Measurements from ENCODE around the gene TTC1. TPM values are rescaled to one million over a fixed set of nuclear protein-coding genes. Genes with fewer than 3 reads are reported as not detected.
"Not testable (repeated sequence)": the region's sequence is repeated elsewhere in the genome, so short reads cannot be mapped to it uniquely, and the experiment has no call there.

TTC1 gene, protein sequence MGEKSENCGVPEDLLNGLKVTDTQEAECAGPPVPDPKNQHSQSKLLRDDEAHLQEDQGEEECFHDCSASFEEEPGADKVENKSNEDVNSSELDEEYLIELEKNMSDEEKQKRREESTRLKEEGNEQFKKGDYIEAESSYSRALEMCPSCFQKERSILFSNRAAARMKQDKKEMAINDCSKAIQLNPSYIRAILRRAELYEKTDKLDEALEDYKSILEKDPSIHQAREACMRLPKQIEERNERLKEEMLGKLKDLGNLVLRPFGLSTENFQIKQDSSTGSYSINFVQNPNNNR
- 67.7 TPM for total RNA-seq
- long read RNA-seq, transcript TTC1-204 (5 exons, 1,119 nt): minor isoform, 8 of 88 reads
- long read RNA-seq, transcript TTC1-205 (8 exons, 1,432 nt): minor isoform, 6 of 88 reads
- long read RNA-seq, transcript TTC1-201 (8 exons, 1,467 nt): major isoform, 65 of 88 reads
- long read RNA-seq, partial matches to known transcripts: 7 of 88 reads
- long read RNA-seq, other reads (novel, unspliced or antisense): 2 of 88 reads

DNA sequence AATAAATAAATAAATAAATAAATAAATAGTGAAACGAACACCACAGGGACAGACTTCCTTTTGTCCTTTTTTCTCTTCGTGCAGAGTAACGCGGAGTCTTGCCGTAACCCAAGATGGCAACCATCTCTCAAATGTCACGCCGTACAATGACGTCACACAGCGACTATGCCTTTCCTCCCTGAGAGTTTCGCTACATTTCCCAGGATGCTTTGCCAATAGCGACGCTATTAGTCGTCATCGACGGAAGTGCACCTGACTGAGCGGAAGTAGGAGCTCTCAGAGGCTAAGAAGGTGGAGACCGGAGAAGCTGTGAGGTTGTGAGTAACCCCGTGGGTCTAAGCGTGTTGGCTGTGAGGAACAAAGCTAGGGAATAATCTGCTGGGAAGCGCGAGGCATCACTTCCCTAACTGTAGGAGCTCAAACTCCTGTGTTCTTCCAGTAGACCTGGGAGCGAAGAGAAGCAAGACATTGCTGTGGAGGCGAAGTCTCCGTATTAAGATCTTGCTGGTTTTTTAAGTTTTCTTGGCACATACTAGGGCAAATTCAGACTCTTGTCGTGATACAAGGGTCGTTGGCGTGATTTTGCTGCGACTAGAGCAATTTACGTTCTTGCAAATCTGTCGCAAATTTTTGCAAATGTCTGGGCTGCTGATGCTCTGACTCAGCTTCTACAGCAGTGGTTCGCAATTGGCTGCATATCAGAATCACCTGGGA, at the start of gene TTC1:
TSS of gene TTC1 (plus strand) at position 263 of the 714 bp plus-strand sequence. CDS start 1,390 bp downstream, outside the sequence.
- peak; percentile 97 for DNase-seq (ENCODE audit: low spot score)
- intact Hi-C loops (cut with DNase I): no loop called here

DNA sequence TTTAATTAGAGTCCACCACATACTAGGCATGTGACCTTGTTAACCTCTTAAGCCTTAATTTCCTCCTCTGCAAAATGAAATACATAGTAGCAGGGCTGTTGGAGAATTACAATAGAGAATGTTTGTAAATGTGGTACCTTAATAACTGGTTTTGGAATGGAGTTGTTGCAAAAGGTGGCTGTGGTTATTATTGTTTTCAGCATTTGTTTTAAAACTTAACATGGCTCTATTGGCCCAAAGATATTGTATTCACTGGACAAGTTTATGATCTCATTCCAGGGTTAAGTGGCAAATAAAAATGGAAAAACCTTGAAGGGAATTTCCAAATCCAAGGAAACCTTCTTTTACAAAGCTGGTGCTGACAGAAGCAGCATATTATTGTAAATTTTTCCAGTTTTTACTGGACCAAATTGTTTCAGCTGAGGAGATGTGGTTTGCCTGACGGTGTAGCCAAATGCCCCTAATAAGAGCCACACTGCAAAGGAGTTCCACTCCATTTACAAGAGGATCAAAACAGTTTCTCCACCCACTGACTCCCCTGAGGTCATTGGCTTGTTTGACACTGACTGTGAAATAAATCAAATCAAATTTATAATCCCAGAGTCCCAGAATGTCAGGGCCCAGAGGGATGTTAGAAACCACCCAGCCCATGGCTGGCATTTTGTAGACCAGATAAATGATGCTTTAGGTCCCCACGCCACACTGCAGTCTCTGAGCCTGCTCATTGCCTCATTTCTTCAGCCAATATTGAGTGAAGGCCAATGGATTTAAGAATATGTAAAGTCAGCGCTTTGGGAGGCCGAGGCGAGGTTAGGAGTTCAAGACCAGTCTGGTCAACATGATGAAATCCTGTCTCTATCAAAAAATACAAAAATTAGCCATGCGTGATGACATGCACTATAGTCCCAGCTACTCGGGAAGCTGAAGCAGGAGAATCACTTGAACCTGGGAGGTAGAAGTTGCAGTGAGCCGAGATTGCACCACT, 47.5 kb upstream of the TTC1 start:
- DNase-seq (ENCODE audit: low spot score): peak; percentile 31
- intact Hi-C loops (cut with DNase I): no loop called here

DNA sequence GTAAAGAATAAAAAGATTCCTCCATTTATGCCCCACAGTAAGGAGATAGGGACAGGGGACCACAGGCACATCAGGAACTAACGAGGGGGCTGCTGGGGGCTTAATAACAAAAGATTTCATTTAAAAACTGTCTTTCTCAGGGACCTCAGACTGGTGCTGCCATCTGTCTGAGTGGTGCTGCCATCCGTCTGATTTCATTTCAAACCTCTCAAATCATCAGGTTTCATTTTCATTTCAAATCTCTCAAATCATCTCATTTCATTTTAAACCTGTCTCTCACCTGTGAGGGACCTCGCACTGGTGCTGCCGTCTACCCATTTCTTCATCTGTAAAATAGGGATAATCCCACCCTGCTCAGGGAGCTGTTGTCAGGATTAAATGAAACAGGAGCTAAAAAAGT, 46.7 kb upstream of the TTC1 start:
- intact Hi-C loops (cut with DNase I): no loop called here
- no peak for DNase-seq (ENCODE audit: low spot score)

DNA sequence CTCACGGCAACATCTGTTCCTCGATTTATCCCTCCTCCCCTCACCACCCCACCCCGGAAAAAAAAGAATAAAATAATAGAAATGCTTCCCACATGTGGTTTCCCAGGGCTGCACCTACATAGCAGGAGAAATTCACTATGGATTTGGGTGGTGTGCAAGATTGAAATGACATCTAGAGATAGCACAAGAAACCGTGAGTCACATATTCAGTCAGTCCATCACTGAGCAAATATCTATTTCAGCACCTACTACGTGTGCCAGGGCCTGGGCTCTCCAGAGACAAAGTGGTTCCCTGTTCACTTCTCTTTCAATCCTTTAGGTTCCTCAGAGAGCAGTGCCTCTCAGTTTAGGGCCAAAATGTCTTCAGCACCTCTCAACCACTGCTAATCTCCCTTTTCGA, 45.0 kb upstream of the TTC1 start:
- intact Hi-C loops (cut with DNase I): no loop called here
- DNase-seq (ENCODE audit: low spot score): peak; percentile 35

DNA sequence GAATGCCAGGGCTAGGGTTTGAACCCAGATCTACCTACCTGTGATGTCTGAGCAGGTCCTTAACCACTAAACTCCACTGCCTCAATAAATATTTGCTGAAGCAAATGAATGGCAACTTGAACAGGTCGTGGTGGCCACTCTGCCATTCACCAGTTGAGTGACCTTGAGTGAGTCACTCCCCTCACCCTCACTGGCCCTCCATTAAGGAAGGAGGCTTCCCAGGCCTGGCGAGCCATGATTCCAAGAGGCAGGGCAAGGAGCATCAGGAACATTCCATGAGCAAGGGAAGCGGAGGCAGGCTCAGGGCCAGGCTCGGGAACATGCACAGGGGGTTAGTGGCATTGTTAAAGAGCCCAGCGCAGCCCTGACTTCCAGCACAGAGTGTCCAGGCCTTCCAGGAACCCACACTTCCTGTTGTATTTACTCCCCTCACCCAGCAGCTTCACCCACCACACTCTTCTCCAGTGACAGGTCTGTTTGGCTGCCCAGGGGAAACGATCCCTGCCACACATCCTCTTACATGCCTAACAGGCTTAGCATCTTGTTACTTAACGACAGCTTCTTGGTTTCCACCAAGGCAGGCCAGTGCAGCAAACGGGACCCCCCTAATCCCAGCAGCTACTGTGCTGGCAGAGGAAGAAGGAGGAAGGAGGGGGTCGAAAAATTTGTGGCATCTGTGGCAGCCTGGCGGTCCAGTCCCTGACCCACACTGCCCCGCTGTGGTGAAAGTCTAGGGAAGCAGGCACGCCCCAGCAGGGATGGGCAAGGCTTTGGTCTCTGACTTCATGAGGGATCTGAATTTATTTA, 43.7 kb upstream of the TTC1 start:
- peak; percentile 74 for DNase-seq (ENCODE audit: low spot score)
- intact Hi-C loops (cut with DNase I): loop anchor here (5.0 kb wide), 1 partner anchor 448 kb away; no protein-coding TSS in a partner anchor

DNA sequence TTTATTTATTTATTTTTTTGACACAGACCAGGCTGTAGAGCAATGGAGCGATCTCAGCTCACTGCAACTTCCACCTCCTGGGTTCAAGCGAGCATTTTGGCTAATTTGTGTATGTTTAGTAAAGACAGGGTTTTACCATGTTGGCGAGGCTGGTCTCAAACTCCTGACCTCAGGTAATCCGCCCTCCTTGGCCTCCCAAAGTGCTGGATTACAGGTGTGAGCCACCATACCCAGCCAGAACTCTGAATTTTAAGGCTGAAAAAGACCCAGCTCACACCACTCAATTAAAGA, 43.2 kb upstream of the TTC1 start:
- DNase-seq (ENCODE audit: low spot score): not testable (repeated sequence)
- intact Hi-C loops (cut with DNase I): loop anchor here (5.0 kb wide), 1 partner anchor 448 kb away; no protein-coding TSS in a partner anchor

DNA sequence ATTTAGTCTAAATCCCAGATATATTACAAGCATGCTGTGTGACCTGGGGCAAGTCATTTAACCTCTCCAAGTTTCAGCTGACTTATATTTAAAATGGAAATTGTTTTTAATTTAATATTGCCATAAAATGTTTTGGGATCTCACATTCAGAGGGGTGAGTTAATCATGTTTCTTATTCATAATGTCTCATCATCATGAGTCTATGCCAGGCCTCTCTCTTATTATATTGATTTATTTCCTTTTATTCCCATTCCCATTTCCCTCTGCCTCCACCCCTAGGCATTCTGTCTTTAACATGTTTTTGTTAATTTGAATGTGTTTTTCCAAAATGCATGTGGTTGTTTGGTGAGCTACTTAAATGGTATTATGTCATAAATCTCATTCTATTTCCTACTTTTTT, 39.0 kb upstream of the TTC1 start:
- no peak for DNase-seq (ENCODE audit: low spot score)
- intact Hi-C loops (cut with DNase I): loop anchor here (5.0 kb wide), 1 partner anchor 453 kb away; no protein-coding TSS in a partner anchor

DNA sequence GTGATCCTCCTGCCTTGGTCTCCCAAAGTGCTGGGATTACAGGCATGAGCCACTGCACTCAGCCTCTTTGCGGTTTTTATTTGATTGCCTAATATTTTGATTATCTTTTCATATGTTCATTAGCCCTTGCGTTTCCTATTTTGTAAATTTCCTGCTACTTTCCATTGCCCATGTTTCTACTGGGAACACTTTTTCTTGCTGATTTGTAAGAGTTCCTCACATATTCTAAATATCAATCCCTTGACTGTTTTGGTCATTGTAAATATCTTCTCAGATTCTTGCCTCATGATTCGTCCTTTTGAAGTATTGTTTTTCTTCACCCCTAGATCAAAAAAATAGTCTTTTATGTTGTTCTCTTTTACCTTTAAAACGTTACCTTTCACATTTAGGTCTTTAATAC, 37.9 kb upstream of the TTC1 start:
- DNase-seq (ENCODE audit: low spot score): no peak
- intact Hi-C loops (cut with DNase I): no loop called here

DNA sequence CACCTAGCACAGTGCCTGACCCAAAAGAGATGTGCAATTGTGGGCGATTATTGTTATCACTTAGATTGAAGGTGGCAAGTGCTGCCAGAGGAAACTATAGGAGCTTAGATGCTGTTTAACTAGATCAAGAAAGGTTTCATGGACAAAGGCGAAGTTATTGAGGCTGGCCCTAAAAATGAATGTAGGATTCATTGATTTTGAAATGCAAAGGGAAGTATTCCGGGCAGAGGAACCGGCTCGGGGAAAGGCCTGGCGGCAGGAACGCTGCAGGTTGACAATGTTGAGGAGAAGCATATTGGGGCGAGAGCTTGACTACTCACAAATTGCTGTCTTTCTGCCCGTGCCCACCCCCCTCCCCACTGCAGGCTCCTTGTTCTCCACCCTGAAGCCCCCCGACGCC, 37.4 kb upstream of the TTC1 start:
- intact Hi-C loops (cut with DNase I): no loop called here
- peak; percentile 43 for DNase-seq (ENCODE audit: low spot score)

DNA sequence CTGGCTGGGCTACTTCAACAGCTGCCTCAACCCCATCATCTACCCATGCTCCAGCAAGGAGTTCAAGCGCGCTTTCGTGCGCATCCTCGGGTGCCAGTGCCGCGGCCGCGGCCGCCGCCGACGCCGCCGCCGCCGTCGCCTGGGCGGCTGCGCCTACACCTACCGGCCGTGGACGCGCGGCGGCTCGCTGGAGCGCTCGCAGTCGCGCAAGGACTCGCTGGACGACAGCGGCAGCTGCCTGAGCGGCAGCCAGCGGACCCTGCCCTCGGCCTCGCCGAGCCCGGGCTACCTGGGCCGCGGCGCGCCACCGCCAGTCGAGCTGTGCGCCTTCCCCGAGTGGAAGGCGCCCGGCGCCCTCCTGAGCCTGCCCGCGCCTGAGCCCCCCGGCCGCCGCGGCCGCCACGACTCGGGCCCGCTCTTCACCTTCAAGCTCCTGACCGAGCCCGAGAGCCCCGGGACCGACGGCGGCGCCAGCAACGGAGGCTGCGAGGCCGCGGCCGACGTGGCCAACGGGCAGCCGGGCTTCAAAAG, 36.9 kb upstream of the TTC1 start:
- intact Hi-C loops (cut with DNase I): no loop called here
- DNase-seq (ENCODE audit: low spot score): peak; percentile 31

DNA sequence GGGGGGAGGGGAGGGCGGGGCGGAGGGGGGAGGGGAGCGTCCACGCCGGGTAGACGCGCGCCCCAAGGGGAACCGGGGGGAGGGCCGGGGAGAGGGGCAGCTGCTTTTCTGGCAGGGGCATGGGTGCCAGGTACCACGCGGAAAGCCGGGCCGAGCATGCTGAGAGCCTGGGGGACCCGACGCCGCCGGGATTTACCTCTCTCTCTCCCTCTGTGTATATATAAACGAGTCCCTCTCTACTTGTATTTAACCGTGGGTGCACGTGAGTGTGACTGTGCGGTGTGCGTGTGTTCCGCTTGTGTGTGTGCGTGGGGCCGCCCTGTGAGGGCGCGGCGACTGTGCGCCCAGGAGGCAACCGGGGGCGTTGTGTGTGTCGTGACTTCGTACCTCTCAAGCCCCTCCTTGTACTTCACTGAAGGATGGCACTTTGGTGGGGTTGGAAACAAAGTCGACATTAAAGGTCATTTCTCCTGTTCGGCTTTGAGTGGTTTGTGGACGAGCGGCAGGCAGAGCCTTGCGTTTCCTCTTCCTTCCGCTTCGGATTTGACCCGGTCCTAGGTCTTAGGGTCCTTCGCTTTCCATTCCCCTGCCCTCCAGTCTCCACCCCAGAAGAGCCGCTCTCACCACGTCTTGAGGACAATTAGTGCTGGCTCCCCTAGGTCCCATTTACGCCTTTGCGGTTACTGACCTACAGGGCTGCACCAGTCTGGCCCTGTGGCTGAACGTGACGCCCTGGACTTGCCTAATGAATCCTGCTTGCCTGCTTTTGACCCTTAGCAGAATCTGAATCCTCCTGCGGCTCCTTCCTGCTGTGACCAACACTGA, 36.2 kb upstream of the TTC1 start:
- peak; percentile 29 for DNase-seq (ENCODE audit: low spot score)
- intact Hi-C loops (cut with DNase I): no loop called here

DNA sequence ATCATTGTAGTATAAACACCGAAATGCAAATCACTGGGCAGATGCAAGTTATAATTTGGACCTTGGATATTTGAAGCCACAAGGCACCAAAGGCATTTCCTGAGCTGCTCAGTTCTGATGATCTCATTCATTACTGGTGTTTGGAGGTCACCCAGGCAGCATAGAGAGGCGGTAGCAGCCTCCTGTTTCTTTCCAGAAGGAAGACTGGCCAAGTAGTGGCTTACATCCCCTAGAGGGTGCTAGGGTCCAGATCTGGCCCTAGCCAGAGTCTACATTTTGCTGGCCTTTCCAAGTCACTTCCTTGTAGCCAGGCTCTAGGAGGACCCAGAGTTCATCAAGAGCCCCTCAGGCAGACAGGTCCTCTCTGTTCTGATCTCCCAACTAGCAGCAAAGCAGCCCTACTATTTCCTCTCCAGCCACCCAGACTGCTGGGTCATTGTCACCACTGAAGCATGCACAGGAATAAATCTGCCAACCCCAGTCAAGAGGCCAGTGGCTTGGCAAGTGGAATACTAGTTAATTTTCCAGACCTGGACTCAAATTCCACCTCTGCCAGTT, 33.4 kb upstream of the TTC1 start:
- no peak for DNase-seq (ENCODE audit: low spot score)

DNA sequence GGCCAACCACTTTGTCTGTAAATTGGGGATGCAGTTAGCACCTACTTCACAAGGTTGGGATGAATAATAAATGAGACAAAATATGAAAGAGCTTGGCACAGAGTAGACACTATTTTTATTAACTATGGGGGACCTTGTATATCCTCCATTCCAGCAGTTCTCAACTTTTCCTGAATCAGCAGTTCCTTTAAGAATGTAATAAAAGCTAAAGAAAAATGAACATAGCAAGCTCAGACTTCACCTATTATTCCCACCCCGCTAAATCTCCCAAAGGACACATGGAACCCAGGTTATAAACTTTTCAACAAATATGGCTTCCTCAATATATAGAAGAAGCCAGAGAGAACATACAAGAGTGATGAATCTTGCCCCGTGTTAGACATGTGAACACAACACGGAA, 32.0 kb upstream of the TTC1 start:
- intact Hi-C loops (cut with DNase I): loop anchor here (5.0 kb wide), 1 partner anchor 530 kb away; no protein-coding TSS in a partner anchor
- no peak for DNase-seq (ENCODE audit: low spot score)

More for the DNA sequence above, 33.4 kb upstream of the TTC1 start:
- intact Hi-C loops (cut with DNase I): loop anchor here (5.0 kb wide), 1 partner anchor 528 kb away; no protein-coding TSS in a partner anchor

DNA sequence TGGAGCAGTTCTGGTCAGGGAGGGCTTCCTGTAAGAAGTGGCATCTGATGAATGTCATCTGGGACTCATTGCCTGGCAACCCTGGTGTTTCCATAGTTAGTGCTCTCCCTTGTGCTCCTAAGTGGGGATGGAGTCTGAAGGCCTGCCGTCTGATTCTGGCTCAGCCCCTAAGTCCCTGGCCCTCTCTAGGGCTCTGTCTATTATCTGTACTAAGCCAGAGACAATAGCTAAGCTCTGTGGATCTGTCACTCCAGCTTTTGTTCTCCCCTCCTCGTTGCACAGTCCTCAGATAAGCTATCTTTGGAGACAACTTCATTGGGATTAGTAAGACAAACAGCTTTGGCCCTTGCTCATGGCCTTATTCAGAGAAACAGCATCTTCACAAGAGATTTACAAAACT, 30.6 kb upstream of the TTC1 start:
- intact Hi-C loops (cut with DNase I): loop anchor here (5.0 kb wide), 1 partner anchor 531 kb away; no protein-coding TSS in a partner anchor
- no peak for DNase-seq (ENCODE audit: low spot score)

DNA sequence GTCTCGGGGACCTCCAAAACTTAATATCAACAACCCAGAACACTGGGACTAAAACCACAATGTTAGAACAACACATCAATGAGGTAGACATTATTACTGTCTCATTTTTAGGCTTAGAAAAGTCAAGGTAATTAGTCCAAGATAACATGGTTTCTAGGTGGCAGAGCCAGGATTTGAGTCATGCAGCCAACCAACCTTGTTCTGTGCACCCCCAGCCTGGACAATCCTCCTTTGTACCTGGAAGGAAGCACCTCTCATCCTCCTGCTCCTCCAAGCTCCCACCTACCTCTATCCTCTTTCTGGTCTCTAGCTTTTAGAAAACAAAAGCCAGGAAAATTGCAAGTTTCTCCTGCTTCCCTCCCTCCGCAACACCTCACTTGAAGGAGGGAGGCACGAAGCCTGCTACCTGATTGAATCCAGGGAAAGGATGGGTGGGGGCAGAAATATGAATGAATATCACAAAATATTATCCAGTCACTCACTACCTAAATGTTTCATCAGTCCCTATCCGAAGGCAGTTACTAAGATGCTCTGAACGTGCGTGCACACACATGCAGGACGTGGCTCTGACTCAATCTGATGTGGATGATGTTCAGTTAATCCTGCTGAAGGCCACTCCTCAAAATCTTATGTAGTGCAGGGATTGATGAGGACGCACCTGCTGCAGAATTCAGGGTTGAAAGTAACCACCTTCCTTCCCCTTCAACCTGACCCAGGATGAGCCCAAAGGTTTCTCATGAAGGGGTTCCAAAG, 26.3 kb upstream of the TTC1 start:
- DNase-seq (ENCODE audit: low spot score): no peak
- intact Hi-C loops (cut with DNase I): loop anchor here (10.0 kb wide), 1 partner anchor 698 kb away; no protein-coding TSS in a partner anchor

DNA sequence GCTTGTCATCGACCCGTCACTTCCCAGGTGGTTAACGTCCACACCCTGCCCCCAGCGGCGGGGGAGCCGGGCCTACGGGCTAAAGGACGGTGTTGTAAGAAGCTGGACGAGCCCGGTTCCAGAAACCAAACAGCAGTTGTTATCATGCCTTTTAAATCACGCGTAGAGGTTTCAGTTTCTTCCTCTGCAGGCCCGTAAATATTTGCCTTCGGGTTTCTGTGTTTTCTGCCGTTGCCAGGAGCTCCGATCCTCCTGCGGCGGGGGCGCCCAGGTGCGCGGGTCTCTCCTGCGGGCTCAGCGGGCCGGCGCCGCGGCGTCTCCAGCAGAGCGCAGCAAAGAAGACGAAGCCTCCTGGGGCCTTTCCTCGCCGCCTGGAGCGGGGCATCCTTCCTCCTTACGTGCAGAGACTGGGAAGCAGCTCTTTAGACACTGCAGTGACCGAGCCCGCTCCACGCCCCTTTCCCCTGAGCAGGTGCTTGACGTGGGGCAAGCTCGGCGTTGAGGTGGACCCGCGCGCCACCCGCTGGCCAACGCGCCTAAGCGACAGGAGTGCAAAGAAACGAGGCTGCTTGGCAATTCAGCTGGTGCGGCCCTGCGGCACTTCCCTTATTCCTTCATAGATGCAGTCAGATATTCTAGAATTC, 21.8 kb upstream of the TTC1 start:
- DNase-seq (ENCODE audit: low spot score): peak; percentile 83
- intact Hi-C loops (cut with DNase I): loop anchor here (5.0 to 10.0 kb wide), 3 partner anchors 545 to 702 kb away; partner anchors contain the start of gene IL12B

Measured in cardiac septum (tissue), 1 donor.